GM23248 (cell line): ENCODE results near the gene SYNE1. TPM values are rescaled to one million over a fixed set of nuclear protein-coding genes. Genes with fewer than 3 reads are reported as not detected.

Experiments used
- DNase-seq: peaks from one replicate; pipeline ENCODE4 v3.0.0-alpha.2; 2015
- H2AFZ ChIP-seq: fragments of 200-600 bp; sonication (generic); 2 replicates; pipeline ENCODE4 v1.6.1; 2016; ENCODE audit warnings: antibody characterized with exemption
- H3F3A ChIP-seq: fragments of 200-600 bp; sonication (generic); 2 replicates; pipeline ENCODE4 v1.6.1; 2016; ENCODE audit warnings: mild to moderate bottlenecking, antibody characterized with exemption, mixed run types; ENCODE audit not compliant: insufficient read depth
- H3K27ac ChIP-seq: fragments of 200-600 bp; sonication (generic); 2 replicates; pipeline ENCODE4 v1.5.1; 2016; ENCODE audit warnings: mild to moderate bottlenecking
- H3K27me3 ChIP-seq: fragments of 200-600 bp; sonication (generic); replicated peaks from 2 replicates; pipeline ENCODE4 v1.6.1; 2016; ENCODE audit warnings: mild to moderate bottlenecking; ENCODE audit not compliant: insufficient read depth
- H3K36me3 ChIP-seq: fragments of 200-600 bp; sonication (generic); 2 replicates; pipeline ENCODE4 v1.6.1; 2016; ENCODE audit warnings: low read depth, mild to moderate bottlenecking
- H3K4me1 ChIP-seq: fragments of 200-600 bp; sonication (generic); 2 replicates; pipeline ENCODE4 v1.6.1; 2016; ENCODE audit warnings: mild to moderate bottlenecking; ENCODE audit not compliant: insufficient read depth
- H3K4me2 ChIP-seq: fragments of 200-600 bp; sonication (generic); one replicate; pipeline ENCODE4 v1.6.1; 2016; ENCODE audit warnings: mild to moderate bottlenecking; ENCODE audit not compliant: unreplicated experiment
- H3K4me3 ChIP-seq: fragments of 200-600 bp; sonication (generic); 2 replicates; pipeline ENCODE4 v1.5.1; 2016; ENCODE audit warnings: mild to moderate bottlenecking
- H3K79me2 ChIP-seq: fragments of 200-600 bp; sonication (generic); 2 replicates; pipeline ENCODE4 v1.6.1; 2016; ENCODE audit warnings: mild to moderate bottlenecking; ENCODE audit not compliant: insufficient read depth
- H3K9ac ChIP-seq: fragments of 200-600 bp; sonication (generic); 2 replicates; pipeline ENCODE4 v1.6.1; 2016; ENCODE audit warnings: mild to moderate bottlenecking
- H3K9me2 ChIP-seq: fragments of 200-600 bp; sonication (generic); 2 replicates; pipeline ENCODE4 v1.6.1; 2016; ENCODE audit warnings: mixed run types, mild to moderate bottlenecking, moderate library complexity; ENCODE audit not compliant: insufficient read depth
- H3K9me3 ChIP-seq: fragments of 200-600 bp; sonication (generic); one replicate; pipeline ENCODE4 v1.6.1; 2017; ENCODE audit warnings: low read depth
- H4K20me1 ChIP-seq: fragments of 200-600 bp; sonication (generic); 2 replicates; pipeline ENCODE4 v1.6.0; 2016; ENCODE audit not compliant: insufficient read depth
- EZH2 ChIP-seq: fragments of 200-600 bp; sonication (generic); IDR thresholded peaks from 2 replicates; pipeline ENCODE4 v1.6.1; 2018; ENCODE audit warnings: antibody characterized with exemption, mild to moderate bottlenecking; ENCODE audit not compliant: insufficient read depth, poor library complexity, severe bottlenecking
- EZH2phosphoT487 ChIP-seq: fragments of 200-600 bp; sonication (generic); IDR thresholded peaks from 2 replicates; pipeline ENCODE4 v1.6.1; 2018; ENCODE audit warnings: antibody characterized with exemption, moderate library complexity, mild to moderate bottlenecking, low read depth; ENCODE audit not compliant: insufficient read depth
- WGBS, 2 experiments: methylation state at CpG; one replicate each; pipeline ENCODE4 v1.1.6; 2015 to 2017; ENCODE audit warnings: low lambda C conversion rate in 2 of 2, low coverage in 1 of 2; ENCODE audit errors: missing lambda C conversion rate in 2 of 2; 5-methylcytosine and 5-hydroxymethylcytosine counted together
- in situ Hi-C: fragments of 300-500 bp; cut with MboI; formaldehyde crosslinking; loops from 2 replicates; pipeline ENCODE4 v1.15.0; 2020
- polyA plus RNA-seq: library from polyadenylated mRNA; unstranded; fragments of >200 nt; fragmentation: Nextera tagmentation; extraction: Ambion mirVana; gene quantifications from 2 replicates; pipeline ENCODE4 v1.2.1, GENCODE V29; 2016
- total RNA-seq: library from RNA; depleted of rRNA; stranded (reverse); fragments of >200 nt; shearing (Covaris generic); gene quantifications from 2 replicates; pipeline ENCODE4 v1.2.3, GENCODE V29; 2014

SYNE1 gene
- total and polyA plus RNA-seq, 2 experiments from 2014 or later = 29.2 to 95.4 TPM

DNA sequence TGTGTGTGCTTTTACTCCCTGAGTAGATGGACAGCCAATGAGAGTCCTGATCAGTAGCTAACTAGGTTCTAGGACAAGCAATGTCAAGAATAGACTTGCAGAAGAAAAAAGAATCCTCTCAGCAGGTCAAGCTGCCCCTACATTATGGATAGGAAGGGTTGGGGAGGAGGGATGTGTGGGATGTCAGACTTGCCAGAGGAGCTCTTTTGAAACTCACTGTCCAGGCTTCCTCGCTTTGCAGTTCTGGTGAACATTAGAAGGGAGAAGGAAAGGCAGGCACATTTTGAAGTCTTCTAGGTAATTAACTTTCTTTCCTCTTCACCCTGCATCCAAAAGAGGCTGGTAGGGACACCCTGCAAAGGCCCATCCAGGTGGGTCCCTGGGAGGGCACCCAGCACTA lies 48.7 kb downstream of the SYNE1 start:
- no peak for DNase-seq
- H3K27me3 ChIP-seq = no peaks in the 10 kb centered on the region
- TF ChIP-seq EZH2phosphoT487 (no peak), EZH2 (no peak)
- H4K20me1 ChIP-seq = no peaks in the 10 kb centered on the region
- no peak overlapping the region for H3K4me2 ChIP-seq
- H3K27ac ChIP-seq = no peak overlapping the region
- 89 to 94% methylated on average over 1 of the region's 1 CpG for WGBS, 2 experiments
- no peaks in the 10 kb centered on the region for H3K4me1 ChIP-seq
- no peak overlapping the region for H2AFZ ChIP-seq
- H3K79me2 ChIP-seq = no peaks in the 10 kb centered on the region
- H3K36me3 ChIP-seq = no peaks in the 10 kb centered on the region
- no peak overlapping the region for H3K9ac ChIP-seq
- H3K9me2 ChIP-seq = no peaks in the 10 kb centered on the region
- no peaks in the 10 kb centered on the region for H3F3A ChIP-seq
- in situ Hi-C loops = no loop called here
- H3K9me3 ChIP-seq = no peaks in the 10 kb centered on the region
- no peak overlapping the region for H3K4me3 ChIP-seq

DNA sequence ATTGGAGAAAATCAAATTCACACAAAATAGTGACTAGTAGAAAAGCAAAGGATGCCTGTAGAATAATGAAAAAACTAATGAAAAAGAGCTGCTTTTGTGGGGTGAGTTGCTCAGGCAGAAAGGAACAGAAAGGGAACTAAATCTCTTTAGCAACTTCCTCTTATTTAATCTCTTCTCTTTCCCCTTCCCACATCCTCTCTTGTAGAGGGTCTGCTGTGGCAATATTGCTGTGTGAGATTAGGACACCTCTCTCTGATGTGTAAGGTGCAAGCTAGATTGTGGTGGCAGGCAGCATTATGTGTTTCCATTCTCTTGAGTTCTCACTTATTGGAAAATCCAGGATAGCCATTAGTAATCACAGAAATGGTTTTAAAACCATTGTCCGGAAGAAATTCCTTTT lies 49.7 kb downstream of the SYNE1 start:
- Histone ChIP-seq H3K4me1 (no peaks in the 10 kb centered on the region), H3K4me3 (no peak overlapping the region), H3K9me3 (no peaks in the 10 kb centered on the region), H2AFZ (no peak overlapping the region), H3F3A (no peaks in the 10 kb centered on the region), H3K9me2 (no peaks in the 10 kb centered on the region), H3K4me2 (no peak overlapping the region), H3K27ac (no peak overlapping the region), H3K9ac (no peak overlapping the region), H3K27me3 (no peaks in the 10 kb centered on the region), H3K36me3 (no peaks in the 10 kb centered on the region), H3K79me2 (no peaks in the 10 kb centered on the region), H4K20me1 (no peaks in the 10 kb centered on the region)
- no peak for DNase-seq
- WGBS, 2 experiments = 93 to 97% methylated on average over 1 of the region's 1 CpG
- in situ Hi-C loops = no loop called here
- TF ChIP-seq EZH2phosphoT487 (no peak), EZH2 (no peak)

DNA sequence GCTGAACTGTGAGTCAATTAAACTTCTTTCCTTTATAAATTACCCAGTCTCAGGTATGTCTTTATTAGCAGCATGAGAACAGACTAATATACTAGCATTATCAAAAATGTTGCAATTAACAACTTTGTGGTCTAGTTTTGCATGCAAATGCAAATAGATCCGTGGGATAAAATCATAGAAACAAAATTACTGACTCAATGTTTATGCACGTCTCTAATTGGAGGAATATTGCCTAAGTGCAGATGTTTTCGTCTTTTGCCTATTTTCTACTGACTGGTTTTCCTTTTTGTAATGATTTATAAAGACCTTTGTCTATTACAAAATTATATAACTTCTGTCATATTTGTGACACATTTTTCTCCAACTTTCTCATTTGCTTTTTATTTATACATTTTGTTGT lies 51.9 kb downstream of the SYNE1 start:
- no peaks in the 10 kb centered on the region for H3K36me3 ChIP-seq
- no peaks in the 10 kb centered on the region for H3K9me2 ChIP-seq
- WGBS, 2 experiments = 80 to 85% methylated on average over 3 of the region's 3 CpGs
- H3K4me1 ChIP-seq = no peaks in the 10 kb centered on the region
- no peaks in the 10 kb centered on the region for H3K9me3 ChIP-seq
- H3K4me3 ChIP-seq = no peak overlapping the region
- in situ Hi-C loops = no loop called here
- no peak overlapping the region for H3K27ac ChIP-seq
- H2AFZ ChIP-seq = no peak overlapping the region
- no peak for DNase-seq
- H3K9ac ChIP-seq = no peak overlapping the region
- no peaks in the 10 kb centered on the region for H4K20me1 ChIP-seq
- no peaks in the 10 kb centered on the region for H3K79me2 ChIP-seq
- TF ChIP-seq EZH2phosphoT487 = no peak
- no peak overlapping the region for H3K4me2 ChIP-seq
- H3K27me3 ChIP-seq = no peaks in the 10 kb centered on the region
- H3F3A ChIP-seq = no peaks in the 10 kb centered on the region

DNA sequence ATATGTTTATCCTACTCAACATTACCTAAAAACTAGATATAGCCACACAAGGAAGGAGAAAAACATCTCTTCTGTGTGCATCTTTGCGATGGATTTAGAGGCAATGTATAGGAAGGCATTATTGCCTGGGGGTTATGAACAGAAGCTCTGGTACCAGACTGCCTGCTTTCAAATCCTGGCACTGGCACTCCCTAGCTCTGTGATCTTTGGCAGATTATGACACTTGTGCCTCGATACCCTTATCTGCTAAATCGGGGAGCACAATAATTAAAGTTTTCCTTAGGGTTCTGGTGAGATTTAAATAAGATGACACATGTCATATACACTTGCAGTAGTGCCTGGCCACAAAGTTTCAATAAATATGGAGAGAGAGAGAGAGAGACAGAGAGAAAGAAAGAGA lies 53.3 kb downstream of the SYNE1 start:
- Histone ChIP-seq H3K9me2 (no peaks in the 10 kb centered on the region), H3K4me2 (no peak overlapping the region), H2AFZ (no peak overlapping the region), H4K20me1 (no peaks in the 10 kb centered on the region), H3K4me3 (no peak overlapping the region), H3K9ac (no peak overlapping the region), H3K27me3 (no peaks in the 10 kb centered on the region), H3F3A (no peaks in the 10 kb centered on the region), H3K36me3 (no peaks in the 10 kb centered on the region), H3K4me1 (no peaks in the 10 kb centered on the region), H3K79me2 (no peaks in the 10 kb centered on the region), H3K9me3 (no peaks in the 10 kb centered on the region), H3K27ac (no peak overlapping the region)
- 64 to 72% methylated on average over 3 of the region's 3 CpGs for WGBS, 2 experiments
- DNase-seq = no peak
- TF ChIP-seq EZH2 (no peak), EZH2phosphoT487 (no peak)
- in situ Hi-C loops = no loop called here

DNA sequence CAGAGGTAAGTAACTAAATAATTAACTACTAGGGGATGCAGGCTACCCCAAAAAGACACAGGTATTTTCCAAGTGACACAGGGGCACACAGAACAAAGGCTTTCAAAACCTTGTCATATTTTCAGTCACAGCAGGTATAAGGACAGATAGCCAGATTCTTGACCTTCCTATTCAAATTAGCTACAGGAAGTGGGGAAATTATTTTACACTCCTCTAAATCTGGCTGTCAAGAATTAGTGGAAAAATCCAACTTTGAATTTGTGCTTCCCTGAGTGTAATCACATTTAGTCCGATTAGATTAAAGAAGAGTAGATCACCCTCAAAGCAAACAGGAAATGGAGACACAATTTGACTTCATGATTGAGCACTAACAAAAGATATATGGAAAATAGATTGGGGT lies 60.6 kb downstream of the SYNE1 start:
- TF ChIP-seq EZH2phosphoT487 (no peak), EZH2 (no peak)
- peaks cover 31% of the 10 kb centered on the region for H3K4me1 ChIP-seq
- H3K9me2 ChIP-seq = no peaks in the 10 kb centered on the region
- H3K79me2 ChIP-seq = no peaks in the 10 kb centered on the region
- WGBS, 2 experiments = 89 to 91% methylated on average over 1 of the region's 1 CpG
- peaks cover 17% of the 10 kb centered on the region; the same call in 1 of the 2 replicates for H3F3A ChIP-seq
- H3K9me3 ChIP-seq = no peaks in the 10 kb centered on the region
- no peak overlapping the region for H3K9ac ChIP-seq
- in situ Hi-C loops = no loop called here
- peak overlapping the region; percentile 29 for H3K4me2 ChIP-seq
- no peak overlapping the region for H3K4me3 ChIP-seq
- H3K27me3 ChIP-seq = no peaks in the 10 kb centered on the region
- no peaks in the 10 kb centered on the region for H3K36me3 ChIP-seq
- no peaks in the 10 kb centered on the region for H4K20me1 ChIP-seq
- H3K27ac ChIP-seq = no peak overlapping the region
- H2AFZ ChIP-seq = peak overlapping the region; percentile 60
- DNase-seq = no peak
